ENCODE data around the gene ADAMTS6.
A peak's percentile ranks its signal among the peaks of the same experiment; 100 is the strongest.

Gene ADAMTS6

DNA sequence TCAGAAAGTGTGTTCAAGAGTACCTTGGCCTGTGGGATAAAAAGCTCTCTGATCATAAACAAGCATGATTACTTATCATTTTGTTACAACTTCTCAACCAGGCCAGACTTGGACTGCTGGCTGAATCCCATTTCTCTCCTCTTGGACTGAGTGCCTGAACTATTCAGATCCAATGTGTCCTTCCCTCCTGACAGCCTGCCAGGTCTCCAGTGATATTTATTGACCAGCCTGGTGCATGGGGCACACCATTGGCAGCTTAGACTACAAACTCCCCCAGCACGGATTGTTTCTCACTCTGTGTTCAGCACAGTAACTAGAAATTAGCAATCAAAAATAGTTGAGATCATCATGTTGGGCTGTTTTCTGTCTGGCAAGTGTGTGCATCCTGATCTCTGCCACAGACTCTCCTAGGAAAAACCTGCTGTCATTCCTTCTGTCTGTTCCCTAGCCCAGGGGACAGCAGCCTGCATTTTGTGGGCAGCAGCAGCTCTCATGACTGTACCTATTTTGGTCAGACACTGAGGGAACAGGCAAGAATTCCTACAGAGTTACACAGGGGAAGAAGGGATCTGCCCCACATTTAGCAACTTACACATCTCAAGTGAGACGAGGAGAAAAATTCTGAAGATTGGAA, 348.1 kb downstream of the ADAMTS6 start:
- ATAC-seq: no peak

DNA sequence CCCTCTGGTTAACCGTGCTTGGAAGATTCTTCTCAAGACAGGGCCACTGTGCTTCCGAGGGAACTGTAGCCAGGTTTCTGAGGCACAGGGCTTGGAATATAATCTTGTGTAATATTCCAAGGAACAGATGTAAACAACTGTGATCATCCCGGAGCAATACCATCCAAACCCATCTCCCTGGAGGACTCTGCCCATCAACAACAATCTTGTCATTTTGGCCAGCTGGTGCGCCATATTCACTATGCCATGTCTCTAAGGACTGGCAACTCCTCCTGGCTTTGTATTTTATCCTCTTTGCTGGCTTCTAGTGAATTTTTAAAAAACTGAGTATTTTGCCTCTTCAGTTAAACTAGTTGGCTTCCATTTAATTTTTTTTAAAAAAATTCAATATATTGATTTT, 349.3 kb downstream of the ADAMTS6 start:
- no peak for ATAC-seq

DNA sequence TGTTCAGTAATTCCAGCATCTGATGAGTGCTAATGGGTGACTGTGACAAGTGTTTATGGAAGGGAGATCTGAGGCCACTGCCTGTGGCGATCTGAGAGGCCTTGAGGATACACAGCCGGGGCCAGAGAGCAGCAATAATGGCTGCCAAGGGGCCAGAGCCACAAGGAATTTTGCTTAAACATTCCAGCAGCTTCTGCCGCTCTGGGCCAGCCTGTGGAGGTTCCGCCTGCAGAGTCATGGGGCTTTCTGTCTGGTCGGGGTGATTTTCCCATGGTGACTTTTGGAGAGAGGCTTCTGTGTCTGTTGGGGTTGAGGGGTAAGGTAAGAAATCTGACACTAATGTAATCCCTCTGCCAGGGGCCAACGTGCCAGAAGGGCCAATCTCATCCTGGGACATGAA, 353.5 kb downstream of the ADAMTS6 start:
- ATAC-seq: no peak

DNA sequence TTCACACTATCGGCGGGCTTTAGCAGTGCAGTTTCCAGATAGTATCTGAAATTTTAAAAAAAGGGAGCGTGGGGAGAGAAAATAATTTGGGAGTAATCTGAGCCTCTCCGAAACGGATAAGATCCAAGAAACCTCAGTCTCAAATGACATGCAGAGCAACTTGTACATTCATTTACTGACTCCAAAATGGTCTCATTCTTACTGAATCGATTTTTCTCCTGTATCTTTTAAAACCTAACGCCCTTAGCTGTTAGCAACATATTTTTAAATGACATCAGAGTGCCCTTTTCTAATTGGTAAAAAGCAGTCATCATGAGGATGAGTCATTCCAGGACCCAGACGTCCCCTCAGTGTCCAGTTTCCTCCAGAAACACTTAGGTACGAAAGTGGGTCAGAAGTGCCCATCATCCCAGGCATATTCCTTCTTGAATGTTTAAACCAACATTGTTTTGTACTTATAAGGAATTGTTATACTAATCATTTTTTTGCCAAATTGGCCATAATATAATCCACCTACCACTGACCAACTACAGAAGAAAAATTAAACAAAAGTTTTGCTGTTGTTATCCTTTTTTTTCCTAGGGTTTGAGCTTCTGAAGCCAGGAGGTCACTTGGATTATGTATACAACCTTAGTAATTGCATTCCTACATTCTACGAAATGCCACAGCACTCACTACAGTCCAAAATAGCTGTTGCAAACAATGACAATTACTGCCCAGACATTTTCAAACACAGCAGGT, 354.4 kb downstream of the ADAMTS6 start:
- ATAC-seq: no peak

DNA sequence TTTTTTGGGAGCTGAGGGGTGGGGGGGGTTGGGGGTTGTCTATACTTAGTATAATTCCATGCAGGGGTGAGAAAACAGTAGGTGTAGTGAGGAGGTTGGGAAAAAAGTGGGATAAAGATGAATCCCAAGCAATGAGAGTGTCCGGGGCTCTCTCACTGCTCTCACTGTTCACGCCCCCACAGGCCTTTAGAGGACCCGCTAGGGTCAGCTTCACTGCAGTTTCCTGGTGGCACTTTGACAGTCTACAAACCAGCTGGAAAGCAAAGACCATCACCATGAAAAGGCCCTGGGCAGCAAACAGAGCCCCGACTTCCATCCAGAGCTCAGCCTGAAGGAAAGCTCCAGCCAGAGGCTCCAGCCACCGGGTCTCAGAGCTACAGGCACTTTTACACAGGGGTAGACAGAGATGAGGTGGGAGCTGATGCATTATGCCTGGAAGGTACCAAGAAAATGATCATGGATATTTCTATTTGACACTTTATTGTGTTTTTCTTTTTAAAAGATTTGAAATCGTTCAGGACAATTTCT, 355.1 kb downstream of the ADAMTS6 start:
- ATAC-seq: no peak

DNA sequence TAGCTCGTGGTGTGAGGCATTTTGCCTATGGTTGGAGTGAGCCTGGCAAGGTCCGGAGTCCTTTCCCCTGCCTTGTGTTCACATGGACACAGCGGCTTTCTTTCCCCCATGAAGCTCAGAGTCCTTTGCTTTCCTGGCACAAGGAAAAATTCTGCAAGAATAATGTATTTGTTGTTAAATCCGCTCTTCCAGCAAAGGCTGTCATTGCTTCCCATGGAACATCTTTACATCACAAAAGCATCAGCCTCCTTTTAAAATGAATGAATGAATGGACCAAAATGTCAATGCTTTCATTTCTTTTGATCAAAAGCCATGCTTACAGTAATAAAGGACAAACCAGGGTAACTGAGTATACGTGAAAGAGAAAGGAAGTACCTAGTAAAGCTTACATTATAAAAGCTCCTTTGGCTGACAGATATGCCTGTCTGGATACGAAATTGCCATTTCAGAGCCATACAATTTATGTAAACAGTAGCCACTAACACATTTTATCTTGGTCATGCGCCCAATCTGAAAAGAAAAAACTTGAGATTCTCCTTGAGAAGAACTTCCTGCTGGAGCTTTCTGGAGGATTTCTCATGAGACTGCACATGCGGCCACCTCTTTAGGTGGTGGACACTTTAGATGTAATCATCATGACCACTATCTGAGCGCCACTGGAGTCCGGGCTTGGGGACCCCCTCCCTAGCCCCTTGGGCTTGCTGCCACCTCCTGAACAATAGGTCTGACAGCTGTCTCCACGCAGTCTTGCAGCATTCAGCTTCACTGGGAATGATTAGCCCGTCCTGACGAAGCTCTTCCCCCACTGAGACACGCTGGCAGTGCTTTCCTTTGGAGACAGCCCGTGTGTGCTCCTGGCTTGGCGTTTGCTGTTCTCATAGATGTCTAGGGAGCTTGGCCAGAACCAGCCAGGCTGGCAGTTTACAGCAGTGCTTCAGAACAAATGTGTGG, 355.9 kb downstream of the ADAMTS6 start:
- no peak for ATAC-seq

DNA sequence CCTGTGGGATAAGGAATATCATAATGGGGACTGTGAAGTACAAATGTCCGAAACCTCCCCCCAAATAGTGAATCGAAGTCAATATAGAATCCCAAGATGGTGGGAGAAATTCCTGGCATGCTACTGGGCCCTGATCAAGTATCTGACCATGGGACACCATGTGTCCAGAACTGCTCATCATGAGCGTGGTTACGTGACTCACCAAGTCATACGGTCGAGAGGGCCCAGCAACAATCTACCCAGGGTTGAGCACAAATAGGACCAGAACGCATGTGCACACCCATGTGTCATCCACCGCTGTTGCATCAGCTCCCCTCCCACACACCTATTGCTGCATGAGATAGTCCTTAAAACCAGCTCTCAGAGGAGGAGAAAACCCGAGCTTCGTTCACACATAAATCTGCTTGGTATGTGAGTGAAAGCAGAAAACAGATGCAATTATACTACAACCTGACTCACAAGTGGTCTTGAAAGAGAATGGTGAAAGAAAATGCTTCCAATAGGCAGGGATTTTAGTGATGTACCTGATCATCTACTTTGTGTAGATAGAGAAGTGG, 359.8 kb downstream of the ADAMTS6 start:
- no peak for ATAC-seq

DNA sequence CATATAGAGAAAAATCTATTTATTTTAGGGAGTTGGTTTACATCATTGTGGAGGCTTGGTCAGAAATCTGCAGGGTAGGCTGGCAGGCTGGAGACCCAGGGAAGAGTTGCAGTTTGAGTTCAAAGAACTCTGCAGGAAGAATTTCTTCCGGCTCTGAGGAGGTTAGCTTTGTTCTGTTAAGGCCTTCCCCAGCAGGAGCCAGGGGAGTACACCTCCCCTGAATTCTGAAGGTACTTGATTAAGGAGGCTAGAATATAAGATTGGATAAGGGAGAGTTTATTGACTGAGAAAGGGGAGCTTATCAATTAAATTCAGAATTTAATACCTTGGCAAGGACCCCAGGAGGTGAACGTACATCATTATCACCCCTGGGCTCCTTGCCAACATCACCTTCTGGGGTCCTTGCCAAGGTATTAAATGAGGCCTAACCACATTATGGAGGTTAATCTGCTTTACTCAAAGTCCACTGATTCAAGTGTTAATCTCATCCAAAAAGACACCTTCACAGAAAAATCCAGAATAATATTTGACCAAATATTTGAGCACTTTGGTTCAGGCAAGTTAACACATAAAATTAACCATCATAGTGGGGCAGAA, 361.3 kb downstream of the ADAMTS6 start:
- ATAC-seq: no peak

DNA sequence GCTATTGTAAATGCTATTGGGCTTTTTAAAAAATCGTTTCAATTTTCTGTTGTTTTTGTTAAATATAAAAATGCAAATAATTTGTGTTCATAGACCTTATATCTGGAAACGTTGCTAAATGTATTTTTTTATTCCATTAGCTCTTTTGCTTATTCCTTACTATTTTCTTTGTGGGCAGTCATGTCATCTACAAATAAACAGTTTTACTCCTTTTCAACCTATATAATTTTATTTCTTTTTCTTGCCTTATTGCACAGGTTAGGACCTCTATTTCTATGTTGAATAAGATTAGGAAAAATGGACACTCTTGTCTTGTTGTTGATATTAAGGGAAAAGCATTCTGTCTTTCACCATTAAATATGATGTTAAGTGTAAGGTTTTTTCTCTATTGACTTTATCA, 364.2 kb downstream of the ADAMTS6 start:
- no peak for ATAC-seq

DNA sequence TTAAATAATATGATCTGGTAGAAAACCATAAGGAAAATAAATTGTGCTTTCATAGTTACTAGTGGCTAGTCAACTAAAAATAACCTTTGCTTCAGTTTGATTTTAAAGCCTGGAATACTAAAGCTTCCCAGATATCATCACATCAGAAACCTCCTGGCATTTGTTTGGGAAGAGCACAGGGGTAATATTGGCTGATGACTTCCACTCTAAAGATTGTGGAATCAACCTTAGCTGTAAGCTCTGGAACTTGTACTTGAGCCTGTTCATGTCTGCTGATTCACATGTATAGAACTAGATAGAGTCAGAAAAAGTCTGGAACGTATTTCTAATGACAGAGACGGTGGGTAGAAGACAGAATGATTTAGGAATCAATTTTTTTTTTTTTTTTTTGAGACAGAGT, 367.9 kb downstream of the ADAMTS6 start:
- ATAC-seq: no peak

DNA sequence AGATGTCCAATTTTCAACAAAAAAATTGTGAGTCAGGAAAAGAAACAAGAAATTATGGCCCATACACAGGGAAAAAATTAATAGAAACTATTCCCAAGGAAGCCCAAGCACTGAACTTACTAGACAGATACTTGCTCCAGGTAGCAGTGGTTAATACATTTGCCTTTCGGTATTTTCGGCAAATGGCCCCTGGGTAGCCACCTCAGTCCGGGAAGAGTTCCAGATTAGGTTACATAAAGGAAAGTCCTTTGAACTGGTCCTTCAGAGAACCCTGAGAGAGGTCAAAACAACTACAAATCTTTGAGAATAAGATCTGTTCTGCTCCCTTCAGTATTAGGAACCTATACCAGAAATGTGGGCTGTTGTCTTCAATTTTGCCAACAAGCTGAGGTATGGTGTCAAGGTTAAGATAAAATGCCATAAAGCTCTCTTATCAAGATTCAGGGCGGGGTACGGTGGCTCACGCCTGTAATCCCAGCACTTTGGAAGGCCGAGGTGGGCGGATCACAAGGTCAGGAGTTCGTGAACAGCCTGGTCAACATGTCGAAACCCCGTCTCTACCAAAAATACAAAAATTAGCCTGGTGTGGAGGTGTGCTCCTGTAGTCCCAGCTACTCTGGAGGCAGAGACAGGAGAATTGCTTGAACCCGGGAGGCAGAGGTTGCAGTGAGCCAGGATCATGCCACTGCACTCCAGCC, 369.6 kb downstream of the ADAMTS6 start:
- no peak for ATAC-seq

DNA sequence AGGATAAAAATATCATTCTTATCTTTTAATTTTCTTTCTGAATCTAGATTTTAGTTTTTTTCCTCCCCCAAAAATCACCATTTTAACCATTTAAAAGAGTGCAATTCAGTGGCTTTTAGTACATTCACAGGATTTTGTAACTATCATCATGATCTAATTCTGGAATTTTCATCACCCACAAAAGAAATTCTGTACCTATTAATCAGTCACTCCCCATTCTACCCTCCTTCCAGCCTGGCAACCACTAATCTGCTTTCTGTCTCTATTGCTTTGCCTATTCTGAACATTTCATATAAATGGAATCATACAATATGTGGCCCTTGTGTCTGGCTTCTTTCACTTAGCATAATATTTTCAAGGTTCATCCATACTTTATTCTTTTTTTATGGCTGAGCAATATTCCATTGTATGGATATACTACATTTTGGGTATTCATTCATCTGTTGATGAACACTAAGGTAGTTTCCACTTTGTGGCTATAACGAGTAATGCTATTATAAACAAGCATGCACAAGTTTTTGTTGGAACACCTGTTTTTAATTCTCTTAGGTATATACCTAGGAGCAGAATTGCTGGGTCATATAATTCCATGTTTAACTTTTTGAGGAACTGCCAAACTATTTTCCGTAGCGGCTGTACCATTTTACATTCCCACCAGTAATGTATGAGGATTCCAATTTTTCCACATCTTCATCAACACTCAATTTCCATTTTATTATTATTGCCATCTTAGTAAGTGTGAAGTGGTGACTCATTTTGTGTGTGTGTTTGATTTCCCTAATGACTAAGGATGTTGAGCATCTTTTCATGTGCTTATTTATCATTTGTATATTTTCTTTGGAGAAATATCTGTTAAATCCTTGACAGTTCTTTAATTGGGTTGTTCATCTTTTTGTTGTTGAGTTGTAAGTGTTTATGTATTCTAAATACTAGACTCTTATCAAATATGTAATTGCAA, 372.7 kb downstream of the ADAMTS6 start:
- no peak for ATAC-seq

DNA sequence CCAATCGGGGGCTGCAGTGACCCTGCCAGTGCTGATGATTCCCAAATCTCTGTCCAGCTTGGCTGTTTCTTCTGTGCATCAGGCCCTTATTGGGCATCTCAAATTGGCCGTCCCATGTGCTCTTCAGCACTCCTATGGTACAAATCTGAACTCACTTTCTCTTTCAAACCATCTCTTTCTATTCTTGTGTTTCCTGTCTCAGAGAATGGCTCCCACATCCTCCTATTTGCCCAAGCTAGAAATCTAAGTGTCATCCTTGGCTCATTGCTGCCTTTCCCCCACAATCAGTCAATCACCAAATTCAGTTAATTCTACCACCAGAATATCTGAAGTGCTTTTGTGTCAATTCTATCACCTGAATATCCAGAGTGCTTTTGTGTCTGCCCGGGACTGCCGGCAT, 376.4 kb downstream of the ADAMTS6 start:
- no peak for ATAC-seq

DNA sequence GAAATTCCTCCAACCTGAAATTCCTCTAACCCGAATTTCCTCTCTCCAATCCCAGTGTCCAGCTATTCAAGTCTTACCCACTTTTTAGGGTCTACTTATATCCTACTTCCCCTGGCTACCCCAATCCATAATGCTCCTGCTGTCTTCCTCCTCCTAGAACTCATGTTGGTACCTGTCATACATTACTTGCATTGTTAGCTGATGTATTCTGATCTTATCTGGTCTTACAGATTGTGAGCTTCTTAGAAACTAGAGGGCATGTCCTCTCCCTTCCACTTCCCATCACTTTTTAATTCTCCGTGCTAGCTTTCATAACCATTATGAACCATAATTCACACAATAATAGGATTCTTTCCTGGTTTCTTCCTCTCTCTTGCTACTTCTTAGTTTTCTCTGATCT, 376.9 kb downstream of the ADAMTS6 start:
- no peak for ATAC-seq

DNA sequence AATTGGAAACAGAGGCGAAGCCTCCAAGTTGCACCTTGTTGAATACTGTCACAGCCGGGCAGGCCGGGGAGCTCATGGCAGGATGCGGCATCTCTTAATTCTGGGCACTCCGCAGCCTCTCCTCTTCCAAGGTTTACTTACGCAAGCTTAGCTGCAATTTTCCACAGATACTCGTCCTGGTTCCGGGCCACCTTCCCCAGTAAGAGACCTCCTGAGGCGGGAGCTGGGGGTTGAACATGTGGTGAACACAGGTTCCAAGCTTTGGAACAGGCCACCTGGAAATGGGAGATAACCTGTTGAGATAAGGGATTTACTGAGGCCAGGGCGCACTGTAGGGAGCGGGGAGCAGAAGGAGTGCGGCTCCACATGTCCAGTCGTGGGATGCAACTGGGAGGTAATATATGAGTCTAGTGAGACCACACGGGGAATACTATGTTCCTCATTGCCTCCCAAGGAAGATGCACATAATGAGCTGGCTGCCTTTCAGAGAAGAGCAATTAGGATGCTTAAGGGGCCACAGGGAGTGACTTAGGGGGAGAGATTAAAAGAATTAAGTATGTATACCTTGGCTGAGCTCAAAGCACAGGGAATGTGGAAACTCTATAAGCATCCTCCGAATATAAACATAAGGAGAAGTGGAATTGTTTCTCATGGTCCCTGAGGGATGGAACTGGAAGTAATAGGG, 377.8 kb downstream of the ADAMTS6 start:
- ATAC-seq: no peak

DNA sequence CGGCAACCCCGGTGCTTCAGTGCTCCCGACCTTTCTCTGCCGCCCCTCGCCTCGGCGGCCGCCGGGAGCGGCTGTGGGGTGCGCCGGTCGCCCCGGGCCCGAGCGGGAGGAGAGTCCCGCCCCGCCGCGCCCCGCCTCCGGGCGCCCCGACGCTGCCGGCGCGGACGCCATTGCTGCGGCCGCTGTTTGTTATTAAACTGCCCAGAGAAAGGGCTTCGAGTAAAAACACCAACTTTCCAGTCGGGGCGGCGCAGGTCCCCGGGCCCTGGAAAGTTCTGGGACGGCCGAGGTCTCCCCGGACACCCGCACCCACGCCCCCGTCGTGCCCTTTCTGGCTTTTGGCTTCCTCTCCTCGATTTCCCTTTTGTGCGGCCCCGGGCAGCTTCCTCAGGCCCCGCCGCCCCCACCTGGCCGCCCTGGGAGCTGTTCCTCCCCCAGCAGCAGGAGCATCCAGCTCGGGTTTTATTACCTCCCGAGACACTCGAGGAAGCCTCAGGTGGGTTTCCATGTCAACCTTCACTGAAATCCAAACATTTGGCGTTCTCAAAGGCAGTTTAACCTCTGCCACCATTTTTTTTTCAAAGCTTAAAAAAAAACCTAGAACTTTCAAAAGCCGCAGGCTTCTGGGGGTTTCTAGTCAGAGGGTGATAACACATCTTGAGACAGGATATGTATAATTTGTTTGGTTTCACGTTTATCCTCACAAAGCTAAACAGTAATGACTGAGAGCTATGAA, 378.6 kb downstream of the ADAMTS6 start:
- peak; percentile 71 to 73 for ATAC-seq

DNA sequence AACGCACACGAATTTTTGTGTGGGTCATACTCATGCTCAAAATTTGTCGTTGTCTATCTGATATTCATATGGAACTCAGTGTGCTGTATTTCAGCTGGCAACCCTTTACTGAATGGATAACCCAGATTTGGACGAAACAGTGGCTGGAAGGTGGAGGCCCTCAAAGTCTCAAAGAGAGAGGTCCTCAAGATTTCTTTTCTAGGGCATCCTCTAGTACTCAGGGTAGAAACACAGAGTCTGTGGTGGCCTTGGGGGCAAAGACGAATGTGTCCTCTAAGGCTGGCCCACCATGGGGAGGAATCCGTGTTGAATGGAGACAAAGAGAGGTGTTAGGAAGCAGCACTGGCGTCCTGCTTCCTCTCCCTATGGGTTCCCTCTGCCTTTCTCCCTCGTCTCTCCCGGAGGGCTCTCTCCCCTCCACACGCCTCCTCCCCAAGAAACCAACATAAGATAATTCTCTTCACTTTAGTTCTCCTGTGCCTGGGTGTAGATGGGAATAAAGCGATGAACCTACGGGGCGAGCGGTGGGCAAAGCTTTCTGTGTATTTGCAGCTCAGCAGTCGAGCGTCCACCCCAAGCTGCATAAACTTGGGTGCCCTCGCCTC, 379.2 kb downstream of the ADAMTS6 start:
- ATAC-seq: no peak

DNA sequence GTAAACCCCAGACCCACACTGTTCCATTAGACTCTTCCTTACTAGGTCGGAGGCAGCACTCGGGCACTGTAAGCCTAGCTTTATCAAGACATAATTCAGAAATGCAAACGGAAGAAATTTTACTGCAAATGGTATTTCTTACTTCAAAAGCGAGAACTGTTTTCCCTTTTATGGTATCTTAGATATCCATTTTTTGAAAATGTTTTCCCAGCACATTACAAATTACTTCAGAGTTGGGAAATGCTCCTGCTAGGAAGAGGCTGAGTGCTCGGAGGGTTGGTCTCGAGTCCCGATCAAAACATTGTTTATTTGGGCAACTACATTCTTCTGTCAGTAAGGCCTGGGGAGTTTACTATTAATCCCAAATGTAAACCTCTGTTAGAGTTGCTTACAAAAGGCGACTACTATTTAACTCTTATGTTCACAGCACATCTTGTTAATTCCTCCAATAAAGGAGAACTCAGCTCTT, 380.1 kb downstream of the ADAMTS6 start:
- ATAC-seq: no peak
